Nephron progenitor cell (in vitro differentiated cells): ENCODE data around the gene UCK2.

ENCODE experiments used
- DNase-seq: peaks from one replicate; pipeline ENCODE4 v3.0.0; 2021
- H3K27ac Mint-ChIP-seq: 2 replicates; pipeline ENCODE4 v1.8.0; 2021; ENCODE audit warnings: mild to moderate bottlenecking, moderate library complexity, mixed read lengths
- H3K27me3 Mint-ChIP-seq: 2 replicates; pipeline ENCODE4 v1.8.0; 2021; ENCODE audit warnings: mild to moderate bottlenecking, low read depth, mixed read lengths; ENCODE audit not compliant: poor library complexity
- H3K36me3 Mint-ChIP-seq: 2 replicates; pipeline ENCODE4 v1.8.0; 2021; ENCODE audit warnings: low read depth, mixed read lengths
- H3K4me1 Mint-ChIP-seq: 2 replicates; pipeline ENCODE4 v1.8.0; 2021; ENCODE audit warnings: mixed read lengths
- H3K4me3 Mint-ChIP-seq: 2 replicates; pipeline ENCODE4 v1.8.0; 2021; ENCODE audit warnings: mild to moderate bottlenecking, moderate library complexity, mixed read lengths
- H3K9me3 Mint-ChIP-seq: 2 replicates; pipeline ENCODE4 v1.8.0; 2021; ENCODE audit warnings: mild to moderate bottlenecking, moderate library complexity, mixed read lengths
- CTCF ChIP-seq: fragments of 200-600 bp; sonication (generic); IDR thresholded peaks from 2 replicates; pipeline ENCODE4 v1.5.0; 2021; ENCODE audit warnings: antibody characterized with exemption

UCK2 gene

DNA sequence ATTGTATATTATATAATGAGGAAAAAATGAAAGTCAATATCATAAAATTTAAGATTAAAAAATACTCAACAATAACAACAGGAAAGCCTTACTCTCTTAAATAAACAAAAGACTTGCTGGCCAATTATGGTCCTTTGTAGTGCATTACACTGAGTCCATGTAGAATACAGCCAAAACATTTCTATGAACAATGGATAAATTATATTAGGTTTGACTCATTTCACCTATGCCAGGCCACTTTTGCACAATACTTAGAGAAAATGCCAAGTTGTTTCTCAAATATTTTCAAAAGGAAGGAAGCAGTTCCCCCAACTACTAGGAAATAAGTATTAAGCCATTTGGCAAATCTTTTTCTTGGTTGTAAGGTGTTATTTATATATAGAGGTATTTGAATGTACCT, 19.8 kb upstream of the UCK2 start:
- Mint-ChIP-seq H3K9me3 (peaks cover 13% of the 10 kb centered on the region), H3K27me3 (peaks cover 3% of the 10 kb centered on the region), H3K27ac (no peak overlapping the region), H3K36me3 (no peaks in the 10 kb centered on the region), H3K4me1 (no peaks in the 10 kb centered on the region), H3K4me3 (no peak overlapping the region)
- TF ChIP-seq CTCF: no peak
- DNase-seq: no peak

GRCh38 chr1:165815725-165816124, 11.7 kb upstream of the UCK2 start:
- Mint-ChIP-seq H3K27me3 (no peaks in the 10 kb centered on the region), H3K4me1 (no peaks in the 10 kb centered on the region), H3K4me3 (no peak overlapping the region), H3K36me3 (no peaks in the 10 kb centered on the region), H3K27ac (no peak overlapping the region), H3K9me3 (no peaks in the 10 kb centered on the region)
- no peak for TF ChIP-seq CTCF
- DNase-seq: no peak

DNA sequence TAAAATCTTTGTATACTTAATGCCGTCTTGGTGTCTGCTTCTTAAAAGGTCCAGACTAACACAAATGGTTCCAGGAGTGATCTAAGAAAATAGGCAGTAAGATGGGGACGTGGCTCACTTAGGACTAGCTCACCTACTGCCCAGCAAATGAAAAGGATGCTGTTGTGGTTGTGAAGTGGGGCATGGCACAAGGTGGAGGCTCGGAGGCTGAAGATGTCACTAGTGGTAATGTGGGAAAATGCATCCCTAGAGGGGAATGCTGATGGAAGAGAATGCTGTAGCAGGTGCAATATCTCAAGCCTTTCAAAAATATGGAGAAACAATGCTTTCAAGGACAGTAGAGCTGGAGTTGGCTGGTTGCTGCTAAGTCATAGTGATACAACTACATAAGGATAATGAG, 11.3 kb upstream of the UCK2 start:
- no peaks in the 10 kb centered on the region for H3K27me3 Mint-ChIP-seq
- H3K4me1 Mint-ChIP-seq: no peaks in the 10 kb centered on the region
- H3K9me3 Mint-ChIP-seq: no peaks in the 10 kb centered on the region
- TF ChIP-seq CTCF: no peak
- DNase-seq: no peak
- no peaks in the 10 kb centered on the region for H3K36me3 Mint-ChIP-seq
- H3K27ac Mint-ChIP-seq: no peak overlapping the region
- H3K4me3 Mint-ChIP-seq: no peak overlapping the region

DNA sequence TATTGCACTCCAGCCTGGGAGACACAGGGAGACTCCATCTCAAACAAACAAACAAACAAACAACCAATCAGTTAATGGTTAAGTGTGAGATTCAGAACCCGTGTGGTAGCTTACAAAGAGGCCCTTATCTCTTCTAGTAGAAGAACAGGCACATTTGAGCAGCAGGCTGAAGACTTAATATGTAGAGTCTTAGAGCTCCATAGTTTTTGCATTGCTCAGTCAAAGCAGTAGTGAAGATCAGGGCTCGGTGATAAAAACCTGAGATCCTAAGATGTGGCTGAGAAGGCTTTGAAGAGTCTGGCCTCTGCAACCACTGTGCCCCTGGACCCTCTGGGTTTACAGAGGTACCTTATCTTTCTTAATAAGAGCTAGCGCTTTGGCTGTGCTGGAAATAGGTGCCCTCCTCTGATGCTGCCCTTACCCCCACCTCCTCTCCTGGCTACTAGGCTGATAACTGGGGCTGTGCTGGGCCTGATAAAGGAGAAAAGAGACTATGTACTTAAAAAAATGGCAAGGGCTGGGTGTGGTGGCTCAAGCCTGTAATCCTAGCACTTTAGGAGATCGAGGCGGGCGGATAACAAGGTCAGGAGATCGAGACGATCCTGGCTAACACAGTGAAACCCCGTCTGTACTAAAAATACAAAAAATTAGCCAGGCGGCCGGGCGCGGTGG, 10.5 kb upstream of the UCK2 start:
- Mint-ChIP-seq H3K4me3 (no peak overlapping the region), H3K9me3 (no peaks in the 10 kb centered on the region), H3K27me3 (no peaks in the 10 kb centered on the region), H3K27ac (no peak overlapping the region), H3K4me1 (no peaks in the 10 kb centered on the region), H3K36me3 (no peaks in the 10 kb centered on the region)
- no peak for DNase-seq
- no peak for TF ChIP-seq CTCF

- peaks cover 36% of the 10 kb centered on the region for H3K4me1 Mint-ChIP-seq
- H3K36me3 Mint-ChIP-seq: no peaks in the 10 kb centered on the region
- no peak for TF ChIP-seq CTCF
- H3K9me3 Mint-ChIP-seq: no peaks in the 10 kb centered on the region
- no peaks in the 10 kb centered on the region for H3K27me3 Mint-ChIP-seq
- no peak for DNase-seq
- H3K27ac Mint-ChIP-seq: no peak overlapping the region
- H3K4me3 Mint-ChIP-seq: no peak overlapping the region
Observed at GRCh38 chr1:165823552-165824268, 3.7 kb upstream of the UCK2 start.

- DNase-seq: no peak
- no peak overlapping the region for H3K27ac Mint-ChIP-seq
- peaks cover 41% of the 10 kb centered on the region for H3K4me1 Mint-ChIP-seq
- no peaks in the 10 kb centered on the region for H3K36me3 Mint-ChIP-seq
- H3K9me3 Mint-ChIP-seq: no peaks in the 10 kb centered on the region
- H3K27me3 Mint-ChIP-seq: no peaks in the 10 kb centered on the region
- no peak for TF ChIP-seq CTCF
- no peak overlapping the region for H3K4me3 Mint-ChIP-seq
Observed at GRCh38 chr1:165824269-165824643, 3.2 kb upstream of the UCK2 start.
